Measurements from ENCODE around the gene TREML1. TPM values are rescaled to one million over a fixed set of nuclear protein-coding genes. Genes with fewer than 3 reads are reported as not detected.

The TREML1 gene, protein sequence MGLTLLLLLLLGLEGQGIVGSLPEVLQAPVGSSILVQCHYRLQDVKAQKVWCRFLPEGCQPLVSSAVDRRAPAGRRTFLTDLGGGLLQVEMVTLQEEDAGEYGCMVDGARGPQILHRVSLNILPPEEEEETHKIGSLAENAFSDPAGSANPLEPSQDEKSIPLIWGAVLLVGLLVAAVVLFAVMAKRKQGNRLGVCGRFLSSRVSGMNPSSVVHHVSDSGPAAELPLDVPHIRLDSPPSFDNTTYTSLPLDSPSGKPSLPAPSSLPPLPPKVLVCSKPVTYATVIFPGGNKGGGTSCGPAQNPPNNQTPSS
- polyA plus RNA-seq (2011; rRNA removed): not detected in 2 replicates
- not detected in 2 replicates for polyA minus RNA-seq (2011; rRNA and poly(A)+ RNA removed)

DNA sequence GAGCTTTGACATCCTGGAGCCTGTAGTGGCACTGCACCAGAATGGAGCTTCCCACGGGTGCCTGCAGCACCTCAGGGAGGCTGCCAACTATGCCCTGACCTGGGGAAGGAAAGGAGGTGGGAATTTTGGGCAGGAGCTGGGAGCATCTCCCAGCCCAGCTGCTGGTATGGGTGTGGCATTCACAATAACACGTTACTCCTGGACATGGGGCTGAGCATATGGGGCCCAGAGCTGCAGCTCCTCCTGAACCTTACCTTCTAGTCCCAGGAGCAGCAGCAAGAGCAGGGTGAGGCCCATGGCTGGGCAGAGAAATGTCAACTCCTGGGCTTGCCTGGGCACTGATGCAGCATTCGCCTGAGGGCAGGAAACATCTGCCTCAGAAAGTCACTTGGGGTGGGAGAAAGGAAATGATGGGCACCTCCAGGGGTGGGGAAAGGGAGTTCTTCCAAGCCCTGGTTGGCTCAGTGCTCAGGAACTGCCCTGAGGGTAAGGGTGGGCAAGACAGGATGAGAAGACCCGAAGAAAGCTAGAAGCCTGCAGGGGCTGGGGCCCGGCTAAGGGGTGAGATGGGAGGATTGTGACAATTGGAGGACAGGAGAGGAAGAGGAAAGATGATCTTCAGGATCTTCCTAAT lies at the start of gene TREML1:
Gene TREML1, minus strand, starts transcription at position 356 of the 634 bp plus-strand sequence. Its CDS starts 59 bp downstream, at position 297.
- DNase-seq (ENCODE audit: low read depth): no peak
- ChIA-PET CTCF (interaction anchor here (1.2 to 1.4 kb wide), 2 partner anchors 34 to 62 kb away, joined by 3 read pairs; no protein-coding TSS in a partner anchor), POLR2A (no interaction called here)
- peaks cover 3% of the 10 kb centered on the region; the same call in 1 of the 2 replicates for H3K27me3 ChIP-seq (ENCODE audit: control insufficient read depth, insufficient read depth, low read length)
- TF ChIP-seq, protein P1, sequence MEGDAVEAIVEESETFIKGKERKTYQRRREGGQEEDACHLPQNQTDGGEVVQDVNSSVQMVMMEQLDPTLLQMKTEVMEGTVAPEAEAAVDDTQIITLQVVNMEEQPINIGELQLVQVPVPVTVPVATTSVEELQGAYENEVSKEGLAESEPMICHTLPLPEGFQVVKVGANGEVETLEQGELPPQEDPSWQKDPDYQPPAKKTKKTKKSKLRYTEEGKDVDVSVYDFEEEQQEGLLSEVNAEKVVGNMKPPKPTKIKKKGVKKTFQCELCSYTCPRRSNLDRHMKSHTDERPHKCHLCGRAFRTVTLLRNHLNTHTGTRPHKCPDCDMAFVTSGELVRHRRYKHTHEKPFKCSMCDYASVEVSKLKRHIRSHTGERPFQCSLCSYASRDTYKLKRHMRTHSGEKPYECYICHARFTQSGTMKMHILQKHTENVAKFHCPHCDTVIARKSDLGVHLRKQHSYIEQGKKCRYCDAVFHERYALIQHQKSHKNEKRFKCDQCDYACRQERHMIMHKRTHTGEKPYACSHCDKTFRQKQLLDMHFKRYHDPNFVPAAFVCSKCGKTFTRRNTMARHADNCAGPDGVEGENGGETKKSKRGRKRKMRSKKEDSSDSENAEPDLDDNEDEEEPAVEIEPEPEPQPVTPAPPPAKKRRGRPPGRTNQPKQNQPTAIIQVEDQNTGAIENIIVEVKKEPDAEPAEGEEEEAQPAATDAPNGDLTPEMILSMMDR (IDR thresholded peaks at IDR 0.05; ENCODE audit: insufficient read depth, low read depth, low read length): no peak
- H3K4me3 ChIP-seq (ENCODE audit: low read depth, low read length): no peak within 1 kb of the TSS
- H3K36me3 ChIP-seq (ENCODE audit: control insufficient read depth, insufficient read depth, low read length): no peaks in the 10 kb centered on the region

DNA sequence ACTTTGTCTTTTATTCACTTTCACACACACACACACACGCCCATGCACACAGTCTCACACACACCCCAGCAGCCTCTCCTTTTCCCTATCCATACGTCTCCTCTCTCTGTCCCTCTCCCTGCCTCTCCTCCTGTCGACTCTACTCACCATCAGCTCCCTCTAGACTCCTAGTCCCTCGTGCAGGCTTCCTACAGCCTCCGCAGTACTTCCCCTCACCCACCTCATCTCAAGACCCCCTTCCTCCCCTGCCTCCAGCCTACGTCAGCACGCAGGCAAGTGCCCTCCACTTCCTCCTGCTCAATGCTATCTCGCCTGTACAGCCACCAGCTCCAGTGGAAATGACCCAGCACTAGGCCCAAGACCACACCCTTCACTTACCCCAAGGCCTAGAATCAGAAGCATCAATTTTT lies 47.6 kb upstream of the TREML1 start:
- Histone ChIP-seq H3K27me3 (ENCODE audit: control insufficient read depth, insufficient read depth, low read length) (peaks cover 5% of the 10 kb centered on the region; the same call in 1 of the 2 replicates), H3K4me3 (ENCODE audit: low read depth, low read length) (no peak overlapping the region), H3K36me3 (ENCODE audit: control insufficient read depth, insufficient read depth, low read length) (no peaks in the 10 kb centered on the region)
- ChIA-PET CTCF (interaction anchor here (0.6 kb wide), 1 partner anchor 105 kb away, joined by 3 read pairs; no protein-coding TSS in a partner anchor), POLR2A (no interaction called here)
- TF ChIP-seq, protein P1 (IDR thresholded peaks at IDR 0.05; ENCODE audit: insufficient read depth, low read depth, low read length): no peak
- no peak for DNase-seq (ENCODE audit: low read depth)

DNA sequence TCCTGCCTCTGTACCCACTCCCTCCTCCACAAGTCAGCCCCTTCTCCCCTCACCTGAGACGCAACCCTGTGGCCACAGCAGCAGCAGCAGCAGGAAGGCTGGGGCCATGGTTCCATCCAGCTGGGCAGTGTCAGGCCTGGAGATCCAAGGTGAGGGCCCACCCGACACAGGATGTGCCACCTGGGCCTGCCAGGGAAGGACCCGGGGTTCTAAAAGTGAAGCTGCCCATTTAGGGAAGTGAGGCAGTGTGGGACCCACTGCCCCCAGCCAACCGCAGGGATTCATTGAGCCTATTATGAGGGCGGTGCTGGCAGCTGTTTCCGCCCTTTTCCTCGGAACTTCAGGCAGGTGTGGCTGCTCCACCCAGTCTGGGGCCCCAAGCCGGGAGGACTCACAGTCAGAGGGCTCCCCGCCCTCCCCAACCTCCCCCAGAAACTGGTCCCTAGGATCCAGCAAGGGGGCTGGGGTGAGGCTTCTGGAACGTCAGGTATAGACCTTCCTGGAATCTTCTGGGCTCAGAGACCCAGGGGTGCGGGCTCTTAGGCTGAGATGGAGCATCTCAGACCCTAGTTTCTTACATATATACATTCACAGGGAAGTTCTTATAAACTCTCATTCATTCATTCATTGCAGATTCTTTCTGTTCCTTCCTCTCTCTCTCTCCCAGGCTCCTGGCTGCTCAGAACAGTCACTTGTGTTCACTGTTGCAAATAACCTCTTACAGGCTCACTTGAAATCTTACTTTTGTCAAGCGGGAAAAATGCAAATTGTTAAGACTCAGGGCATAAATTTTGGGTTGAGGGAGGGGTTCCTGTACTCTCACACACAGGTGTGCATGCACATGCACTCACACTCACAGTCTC lies 47.0 kb upstream of the TREML1 start, which contains the start of gene TREML2:
Gene TREML2, minus strand, starts transcription at position 249 of the 863 bp plus-strand sequence. Its CDS starts 141 bp downstream, at position 108.
- DNase-seq (ENCODE audit: low read depth): no peak
- peaks cover 5% of the 10 kb centered on the region; the same call in 1 of the 2 replicates for H3K27me3 ChIP-seq (ENCODE audit: control insufficient read depth, insufficient read depth, low read length)
- TF ChIP-seq, protein P1 (IDR thresholded peaks at IDR 0.05; ENCODE audit: insufficient read depth, low read depth, low read length): no peak
- no peaks in the 10 kb centered on the region for H3K36me3 ChIP-seq (ENCODE audit: control insufficient read depth, insufficient read depth, low read length)
- H3K4me3 ChIP-seq (ENCODE audit: low read depth, low read length): no peak within 1 kb of the TSS
- POLR2A ChIA-PET: no interaction called here
- CTCF ChIA-PET: interaction anchor here (0.5 to 1.4 kb wide), 3 partner anchors 13 to 614 kb away, joined by 3 read pairs; no protein-coding TSS in a partner anchor

DNA sequence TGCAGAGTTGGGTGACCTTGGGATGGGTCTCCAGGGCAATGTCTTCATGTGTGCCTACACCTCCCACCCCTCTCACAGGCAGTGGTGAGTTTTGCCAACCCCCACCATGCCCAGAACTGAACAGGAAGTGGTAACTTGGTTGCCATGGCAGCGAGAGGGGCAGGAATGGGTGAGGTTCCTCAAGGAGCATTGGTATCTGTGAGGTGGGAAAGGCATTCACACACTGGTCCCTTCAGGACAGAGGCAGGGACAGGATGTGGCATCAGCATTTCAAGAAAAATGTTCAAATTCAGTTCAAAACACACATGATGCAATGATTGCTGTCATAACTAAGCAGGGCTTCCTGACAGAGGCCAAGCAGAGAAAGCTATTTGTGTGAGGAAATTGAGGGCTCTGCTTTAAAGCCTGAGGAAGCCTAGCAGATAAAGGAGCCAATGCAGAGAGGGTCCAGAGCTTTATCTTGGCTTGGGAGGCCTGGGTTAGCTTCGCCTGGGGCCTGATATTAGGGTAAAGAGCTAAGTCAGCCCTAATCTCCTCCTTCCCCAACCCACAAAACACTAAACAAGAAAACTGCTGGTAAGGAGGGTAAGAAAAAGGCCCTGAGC lies 46.3 kb upstream of the TREML1 start:
- CTCF ChIA-PET: interaction anchor here (1.0 to 1.4 kb wide), 2 partner anchors 13 to 78 kb away, joined by 3 read pairs; no protein-coding TSS in a partner anchor
- POLR2A ChIA-PET: no interaction called here
- Histone ChIP-seq H3K36me3 (ENCODE audit: control insufficient read depth, insufficient read depth, low read length) (no peaks in the 10 kb centered on the region), H3K4me3 (ENCODE audit: low read depth, low read length) (no peak overlapping the region), H3K27me3 (ENCODE audit: control insufficient read depth, insufficient read depth, low read length) (peaks cover 5% of the 10 kb centered on the region; the same call in 1 of the 2 replicates)
- TF ChIP-seq, protein P1 (IDR thresholded peaks at IDR 0.05; ENCODE audit: insufficient read depth, low read depth, low read length): no peak
- DNase-seq (ENCODE audit: low read depth): no peak

Measured in BJ (cell line).